Testis (tissue), 3 donors: Measurements from ENCODE around the gene NBAS. TPM values are rescaled to one million over a fixed set of nuclear protein-coding genes. Genes with fewer than 3 reads are reported as not detected.

Experiments
- DNase-seq: peaks from one replicate; pipeline ENCODE4 v3.0.0-alpha.2; 2019
- H3K27ac ChIP-seq, 2 donors: fragments of 200-600 bp; sonication (generic); one replicate each; pipeline ENCODE4 v1.5.1; 2019
- H3K27me3 ChIP-seq: fragments of 200-600 bp; sonication (generic); one replicate; pipeline ENCODE4 v1.5.1; 2019
- H3K36me3 ChIP-seq: fragments of 200-600 bp; sonication (generic); one replicate; pipeline ENCODE4 v1.5.1; 2017; ENCODE audit warnings: low read depth; ENCODE audit errors: missing control alignments
- H3K4me1 ChIP-seq: fragments of 200-600 bp; sonication (generic); one replicate; pipeline ENCODE4 v1.5.1; 2019
- H3K4me3 ChIP-seq, 2 donors: fragments of 200-600 bp; sonication (generic); one replicate each; pipeline ENCODE4 v1.5.1; 2017 to 2019
- H3K9me3 ChIP-seq: fragments of 200-600 bp; sonication (generic); one replicate; pipeline ENCODE4 v1.5.1; 2017
- POLR2A ChIP-seq: fragments of 450-650 bp; IDR thresholded peaks from one replicate; pipeline ENCODE4 v1.6.1; 2017; ENCODE audit warnings: antibody characterized with exemption, mild to moderate bottlenecking, moderate library complexity
- WGBS, 2 donors: methylation state at CpG; one replicate each; pipeline ENCODE4 v1.1.5; 2018; 5-methylcytosine and 5-hydroxymethylcytosine counted together
- intact Hi-C: fragments of 100-400 bp; cut with DNase I; formaldehyde crosslinking; loops from one replicate; pipeline ENCODE4 v1.15.1; 2023; ENCODE audit warnings: low total_unique reads
- polyA plus RNA-seq: library from polyadenylated mRNA; stranded (reverse); fragments of 350-450 nt; fragmentation: Illumina TruSeq; extraction: RNeasy Lipid Tissue Mini Kit (QIAGEN cat#74804); gene quantifications from one replicate; pipeline ENCODE4 v1.2.3, GENCODE V29; 2014; ENCODE audit warnings: low read depth, low replicate concordance; ENCODE audit not compliant: insufficient read depth
- total RNA-seq, 2 donors: library from RNA; depleted of rRNA; stranded (reverse); fragments of >200 nt; gene quantifications; one replicate each; pipeline ENCODE4 v1.2.3, GENCODE V29; 2016
- TF ChIP-seq, protein P1 (sequence below), 3 experiments: fragments of 450-650 bp in 2 of 3; fragments of 200-600 bp in 1 of 3; sonication (generic) in 1 of 3; IDR thresholded peaks; one replicate each; pipeline ENCODE4 v1.5.1; 2016 to 2019; ENCODE audit warnings: antibody characterized with exemption in 3 of 3, mild to moderate bottlenecking in 2 of 3, moderate library complexity in 1 of 3

The NBAS gene
- total and polyA plus RNA-seq, 3 donors from 2014 or later = 75.8 to 84.2 (median 79.7) TPM

DNA sequence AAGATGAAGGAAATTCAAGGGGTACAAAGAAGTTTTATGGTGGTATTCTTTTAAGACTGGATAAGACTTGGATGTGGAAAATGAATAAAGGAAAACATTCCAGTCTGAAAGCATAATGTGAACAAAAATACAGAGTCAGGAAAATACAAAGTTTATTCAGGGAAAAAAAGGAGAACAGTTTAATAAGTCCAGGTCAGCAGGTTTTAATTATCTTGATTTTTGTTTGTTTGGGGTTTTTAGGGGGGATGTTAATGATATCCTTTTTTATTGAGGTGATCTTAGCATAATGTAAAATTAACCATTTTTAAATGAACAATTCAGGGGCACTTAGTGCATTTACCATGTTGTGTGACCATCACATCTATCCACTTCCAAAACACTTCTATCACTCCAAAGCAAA, 80.6 kb downstream of the NBAS start:
- Histone ChIP-seq H3K9me3 (no peaks in the 10 kb centered on the region), H3K4me1 (no peaks in the 10 kb centered on the region), H3K36me3 (no peaks in the 10 kb centered on the region), H3K4me3 (no peak overlapping the region), H3K27me3 (no peaks in the 10 kb centered on the region), H3K27ac (no peak overlapping the region)
- intact Hi-C loops = no loop called here
- TF ChIP-seq, protein P1, sequence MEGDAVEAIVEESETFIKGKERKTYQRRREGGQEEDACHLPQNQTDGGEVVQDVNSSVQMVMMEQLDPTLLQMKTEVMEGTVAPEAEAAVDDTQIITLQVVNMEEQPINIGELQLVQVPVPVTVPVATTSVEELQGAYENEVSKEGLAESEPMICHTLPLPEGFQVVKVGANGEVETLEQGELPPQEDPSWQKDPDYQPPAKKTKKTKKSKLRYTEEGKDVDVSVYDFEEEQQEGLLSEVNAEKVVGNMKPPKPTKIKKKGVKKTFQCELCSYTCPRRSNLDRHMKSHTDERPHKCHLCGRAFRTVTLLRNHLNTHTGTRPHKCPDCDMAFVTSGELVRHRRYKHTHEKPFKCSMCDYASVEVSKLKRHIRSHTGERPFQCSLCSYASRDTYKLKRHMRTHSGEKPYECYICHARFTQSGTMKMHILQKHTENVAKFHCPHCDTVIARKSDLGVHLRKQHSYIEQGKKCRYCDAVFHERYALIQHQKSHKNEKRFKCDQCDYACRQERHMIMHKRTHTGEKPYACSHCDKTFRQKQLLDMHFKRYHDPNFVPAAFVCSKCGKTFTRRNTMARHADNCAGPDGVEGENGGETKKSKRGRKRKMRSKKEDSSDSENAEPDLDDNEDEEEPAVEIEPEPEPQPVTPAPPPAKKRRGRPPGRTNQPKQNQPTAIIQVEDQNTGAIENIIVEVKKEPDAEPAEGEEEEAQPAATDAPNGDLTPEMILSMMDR (IDR thresholded peaks at IDR 0.05) = no peak
- TF ChIP-seq POLR2A = no peak
- DNase-seq = no peak

DNA sequence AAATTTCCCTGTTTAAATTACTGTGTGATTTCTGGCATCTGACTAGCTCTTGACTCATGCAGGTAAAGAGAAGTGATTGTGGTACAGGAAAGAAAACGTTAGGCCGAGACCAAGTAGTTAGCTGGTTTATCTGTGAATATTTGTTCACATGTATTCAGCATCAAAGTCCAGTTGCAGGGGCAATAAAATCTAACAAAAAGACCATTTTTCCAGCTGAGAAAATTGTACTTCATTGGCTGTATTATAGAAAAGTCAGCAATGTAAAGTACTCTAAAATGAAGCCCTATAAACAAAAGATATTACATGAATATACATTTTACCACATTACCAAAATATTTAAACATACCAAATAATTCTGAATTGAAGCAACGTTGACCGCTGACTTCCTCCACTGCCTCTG, 88.3 kb downstream of the NBAS start:
- TF ChIP-seq, protein P1 (IDR thresholded peaks at IDR 0.05) = no peak
- no peak for TF ChIP-seq POLR2A
- no peak overlapping the region for H3K4me3 ChIP-seq
- H3K27ac ChIP-seq = no peak overlapping the region
- no peaks in the 10 kb centered on the region for H3K36me3 ChIP-seq
- no peaks in the 10 kb centered on the region for H3K9me3 ChIP-seq
- no peaks in the 10 kb centered on the region for H3K4me1 ChIP-seq
- WGBS, 2 donors = 86 to 93% methylated on average over 4 of the region's 4 CpGs
- no peak for DNase-seq
- intact Hi-C loops = no loop called here
- H3K27me3 ChIP-seq = no peaks in the 10 kb centered on the region

DNA sequence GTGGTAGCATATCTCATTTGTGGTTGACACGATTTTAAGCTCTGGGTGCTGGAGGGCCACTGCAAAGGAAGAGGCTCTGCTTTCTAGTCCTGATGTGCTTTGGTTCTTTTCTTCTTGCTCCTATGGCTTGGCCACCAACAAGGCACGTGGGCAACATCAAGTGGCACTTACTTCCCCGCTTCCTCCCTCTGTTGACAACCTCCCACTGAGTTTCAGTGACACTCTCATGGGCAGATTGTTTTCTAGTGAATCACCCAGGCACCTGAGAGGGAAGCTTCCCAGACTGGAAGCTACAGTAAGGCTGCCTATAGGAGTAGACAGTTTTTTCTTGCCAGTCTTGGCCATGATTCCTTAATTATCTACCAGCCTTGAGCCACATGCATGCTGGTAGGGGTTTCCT, 89.0 kb downstream of the NBAS start:
- Histone ChIP-seq H3K4me1 (no peaks in the 10 kb centered on the region), H3K36me3 (no peaks in the 10 kb centered on the region), H3K9me3 (no peaks in the 10 kb centered on the region), H3K27me3 (no peaks in the 10 kb centered on the region), H3K27ac (no peak overlapping the region), H3K4me3 (no peak overlapping the region)
- intact Hi-C loops = no loop called here
- WGBS, 2 donors = 63 to 89% methylated on average over 3 of the region's 3 CpGs
- DNase-seq = no peak
- no peak for TF ChIP-seq POLR2A
- TF ChIP-seq, protein P1 (IDR thresholded peaks at IDR 0.05) = no peak

DNA sequence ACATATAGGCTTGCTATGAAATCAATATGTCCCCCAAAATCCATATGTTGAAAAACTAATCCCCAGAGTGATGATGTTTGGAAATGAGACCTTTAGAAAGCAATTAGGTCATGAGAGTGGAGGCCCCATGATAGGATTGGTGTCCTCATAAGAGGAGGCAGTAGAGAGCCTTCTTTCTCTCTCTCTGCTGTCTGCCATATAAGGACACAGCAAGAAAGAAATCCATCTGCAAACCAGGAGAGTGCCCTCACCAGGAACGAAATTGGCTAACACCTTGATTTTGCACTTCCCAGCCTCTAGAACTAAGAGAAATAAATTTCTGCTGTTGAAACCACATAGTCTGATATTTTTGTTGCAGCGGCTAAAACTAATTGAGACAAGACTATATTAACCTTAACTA, 89.5 kb downstream of the NBAS start:
- intact Hi-C loops = no loop called here
- Histone ChIP-seq H3K4me3 (no peak overlapping the region), H3K9me3 (no peaks in the 10 kb centered on the region), H3K27ac (no peak overlapping the region), H3K27me3 (no peaks in the 10 kb centered on the region), H3K36me3 (no peaks in the 10 kb centered on the region), H3K4me1 (no peaks in the 10 kb centered on the region)
- TF ChIP-seq POLR2A = no peak
- TF ChIP-seq, protein P1 (IDR thresholded peaks at IDR 0.05) = no peak
- WGBS, 2 donors = 89 to 90% methylated on average over 2 of the region's 2 CpGs
- DNase-seq = no peak

DNA sequence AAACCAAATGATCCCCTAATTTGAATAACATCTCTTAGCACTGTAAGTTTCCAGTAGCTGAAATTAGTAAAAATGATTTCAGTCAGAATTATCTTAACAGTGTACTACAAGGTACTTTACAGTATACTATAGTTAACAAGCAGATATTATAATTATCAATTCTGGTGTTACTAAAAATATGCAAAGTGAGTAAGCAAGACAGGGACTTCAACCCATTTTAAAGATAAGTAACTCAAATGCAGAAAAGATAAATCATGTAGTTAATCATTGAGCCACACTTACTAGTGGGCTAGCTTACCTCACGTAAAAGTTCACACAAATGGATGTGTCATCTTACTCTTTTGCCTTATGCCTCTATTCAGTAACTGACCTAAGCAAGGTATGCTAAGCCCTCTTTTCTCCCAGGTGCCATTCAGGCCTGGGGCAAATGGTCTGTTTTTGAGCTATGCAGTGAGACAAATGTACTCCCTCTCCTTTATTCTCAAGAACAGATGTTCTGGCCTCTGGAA, 101.0 kb downstream of the NBAS start:
- no peak overlapping the region for H3K4me3 ChIP-seq
- intact Hi-C loops = no loop called here
- H3K36me3 ChIP-seq = no peaks in the 10 kb centered on the region

More for the DNA sequence above, 101.0 kb downstream of the NBAS start:
- WGBS, 2 donors = 97 to 100% methylated on average over 1 of the region's 1 CpG
- TF ChIP-seq, protein P1 (IDR thresholded peaks at IDR 0.05) = no peak
- no peak for TF ChIP-seq POLR2A
- Histone ChIP-seq H3K4me1 (peaks cover 6% of the 10 kb centered on the region), H3K27ac (no peak overlapping the region), H3K27me3 (no peaks in the 10 kb centered on the region), H3K9me3 (no peaks in the 10 kb centered on the region)
- DNase-seq = no peak
